UCSD-AML1 (cell line): ENCODE measurements around the gene KIAA2012.

Experiments
- DNase-seq: peaks from one replicate; lab custom pipeline; 2025; ENCODE audit not compliant: unreplicated experiment; lab: John Stamatoyannopoulos, UW

KIAA2012 gene

DNA sequence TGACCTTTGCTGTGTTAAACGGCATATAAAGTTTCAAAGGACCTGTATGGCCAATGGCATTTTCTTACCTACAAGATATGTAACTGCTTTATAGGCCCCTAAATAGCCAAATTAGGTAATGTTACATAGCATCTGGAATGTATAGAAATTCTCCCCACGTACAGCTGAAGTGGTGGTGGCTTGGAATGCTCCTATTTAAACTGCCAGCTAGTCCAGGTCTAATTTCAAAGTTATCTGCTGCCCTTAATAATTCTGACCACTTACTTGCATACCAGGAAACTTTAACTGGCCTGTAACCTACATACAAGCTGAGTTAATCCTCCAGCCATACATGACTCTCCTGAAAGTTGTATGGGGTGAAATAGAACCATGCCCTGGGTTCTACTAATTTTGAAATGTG is 1.3 kb downstream of the KIAA2012 start:
- no peak for DNase-seq

DNA sequence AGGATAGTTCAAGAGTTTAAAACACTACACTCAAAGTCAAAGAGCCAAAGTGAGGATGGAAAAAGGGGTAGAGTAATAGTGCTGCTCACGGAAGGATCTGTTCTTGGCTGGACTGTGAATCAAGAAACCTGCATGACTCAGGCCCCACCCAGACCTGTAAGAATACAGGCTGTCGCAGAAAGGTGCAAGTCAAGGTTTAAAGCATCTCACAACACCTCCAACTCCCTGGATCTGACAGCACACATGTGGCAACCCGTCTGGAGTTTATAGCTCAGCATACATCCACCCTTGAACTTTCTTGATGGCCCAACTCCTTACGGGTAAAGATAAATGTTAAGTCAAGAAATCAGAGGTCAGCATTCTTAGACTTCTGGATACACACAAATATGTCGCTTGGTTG is 6.3 kb downstream of the KIAA2012 start:
- DNase-seq = no peak

DNA sequence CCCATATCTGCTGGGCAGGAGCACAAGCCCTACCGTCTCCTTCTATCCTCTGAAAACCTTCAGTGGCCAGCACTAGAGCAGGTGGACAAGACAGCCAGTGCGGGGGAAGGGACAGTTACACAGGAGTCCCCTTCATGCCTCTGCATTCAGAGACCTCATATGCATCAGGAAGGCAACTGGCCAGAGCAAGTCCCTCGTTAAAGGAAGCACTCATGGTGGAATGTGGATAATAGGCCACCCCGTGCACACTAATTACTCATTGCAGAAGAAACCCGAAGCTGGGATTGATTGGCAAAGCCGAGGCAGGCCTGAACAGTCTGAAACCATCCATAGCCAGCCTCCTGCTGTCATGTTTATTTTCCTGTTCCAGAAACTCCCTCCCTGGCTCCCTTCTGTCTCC is 11.2 kb downstream of the KIAA2012 start:
- DNase-seq = no peak

DNA sequence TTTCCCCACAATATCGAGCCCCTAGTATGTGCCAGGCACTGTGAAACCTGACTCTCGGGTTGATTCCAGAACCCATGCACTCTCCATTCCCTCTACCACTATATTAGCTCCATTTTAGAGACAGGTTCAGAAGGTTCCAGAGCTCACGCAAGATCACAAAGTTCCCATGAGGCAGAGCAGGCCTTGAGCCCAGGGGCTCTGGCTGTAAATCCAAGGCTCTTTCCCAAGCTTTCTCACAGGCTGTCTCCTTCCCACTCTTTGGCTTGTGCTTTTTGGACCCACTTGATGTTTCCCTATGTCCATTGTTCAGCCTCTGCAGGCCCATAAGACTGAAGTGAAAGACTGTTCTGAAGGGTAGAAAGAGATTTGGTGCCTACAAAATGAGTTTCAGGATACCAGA is 15.7 kb downstream of the KIAA2012 start:
- DNase-seq = no peak

DNA sequence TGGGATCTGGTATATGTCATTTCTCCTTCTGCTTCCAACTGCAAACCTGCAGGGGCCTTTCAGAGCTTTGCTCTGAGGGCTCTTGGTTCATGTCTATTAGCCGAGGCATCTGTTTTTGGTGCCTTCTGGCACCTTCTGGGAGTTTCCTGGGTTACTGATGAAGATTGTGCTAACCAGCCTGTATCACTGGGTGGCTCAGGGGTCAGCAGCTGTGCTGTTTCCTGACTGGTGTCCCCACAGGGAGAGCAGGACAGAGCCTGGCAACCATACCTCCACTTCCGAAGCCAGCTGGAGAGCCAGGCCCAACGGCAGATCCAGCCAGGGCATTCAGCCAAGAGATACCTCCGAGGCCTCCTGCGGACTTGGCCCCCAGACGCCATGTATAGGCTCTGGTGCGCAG is 17.5 kb downstream of the KIAA2012 start:
- no peak for DNase-seq

DNA sequence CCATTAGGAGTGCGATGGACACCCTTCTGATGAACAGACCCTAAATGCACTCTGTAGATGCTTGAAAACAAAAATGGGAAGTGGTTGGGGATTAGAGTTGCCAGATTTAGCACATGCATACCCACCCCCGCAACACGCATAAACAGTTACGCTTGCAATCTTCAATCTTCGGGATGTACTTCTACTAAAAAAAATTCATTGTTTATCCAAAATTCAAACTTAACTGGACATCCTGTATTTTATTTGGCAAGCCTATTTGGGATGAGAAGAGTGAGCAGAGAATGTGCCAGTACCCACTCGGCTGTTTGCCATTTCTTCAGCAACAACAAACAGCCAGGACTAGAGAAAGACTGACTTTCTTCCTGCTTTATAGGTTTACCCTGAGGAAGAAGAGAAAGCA is 18.4 kb downstream of the KIAA2012 start:
- DNase-seq = no peak

DNA sequence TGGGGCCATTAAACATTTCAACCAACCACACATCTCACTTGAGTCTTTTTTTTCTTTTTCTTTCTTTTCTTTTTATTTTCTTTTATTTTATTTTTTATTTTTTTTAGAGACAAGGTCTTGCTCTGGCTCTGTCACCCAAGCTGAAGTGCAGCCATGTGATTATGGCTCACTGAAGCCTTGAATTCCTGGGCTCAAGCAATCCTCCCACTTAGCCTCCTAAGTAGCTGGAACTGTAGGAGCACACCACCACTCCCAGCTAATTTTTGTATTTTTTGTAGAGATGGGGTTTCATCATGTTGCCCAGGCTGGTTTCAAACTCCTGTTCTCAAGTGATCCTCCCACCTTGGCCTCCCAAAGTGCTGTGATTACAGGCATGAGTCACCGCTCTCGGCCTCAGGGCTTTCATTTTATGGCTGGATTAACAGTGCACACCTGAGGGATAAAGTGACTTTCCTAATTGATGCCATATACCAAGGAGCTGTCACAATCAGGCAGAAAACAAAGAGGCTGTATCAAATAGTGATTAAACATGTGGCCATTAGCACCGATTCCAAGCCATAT is 21.5 kb downstream of the KIAA2012 start:
- no peak for DNase-seq

DNA sequence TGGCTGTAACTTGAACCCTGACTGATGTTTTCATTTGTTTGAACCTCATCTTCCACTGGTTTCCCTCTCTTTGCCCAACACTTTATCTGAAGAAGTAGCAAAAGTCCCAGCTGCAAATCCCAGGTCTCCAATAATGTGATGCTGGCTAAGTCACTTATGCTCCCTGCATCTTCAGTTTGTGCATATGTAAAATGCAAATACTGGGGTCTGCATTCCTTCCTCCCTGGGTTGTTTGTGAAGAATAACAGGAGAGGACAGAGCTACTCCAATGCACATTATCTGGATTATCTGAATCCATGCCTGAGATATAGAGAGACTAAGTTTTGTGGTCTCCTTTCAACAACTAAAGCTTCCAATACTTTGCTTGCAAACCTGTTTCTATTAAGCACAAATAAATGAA is 22.2 kb downstream of the KIAA2012 start:
- DNase-seq = no peak

DNA sequence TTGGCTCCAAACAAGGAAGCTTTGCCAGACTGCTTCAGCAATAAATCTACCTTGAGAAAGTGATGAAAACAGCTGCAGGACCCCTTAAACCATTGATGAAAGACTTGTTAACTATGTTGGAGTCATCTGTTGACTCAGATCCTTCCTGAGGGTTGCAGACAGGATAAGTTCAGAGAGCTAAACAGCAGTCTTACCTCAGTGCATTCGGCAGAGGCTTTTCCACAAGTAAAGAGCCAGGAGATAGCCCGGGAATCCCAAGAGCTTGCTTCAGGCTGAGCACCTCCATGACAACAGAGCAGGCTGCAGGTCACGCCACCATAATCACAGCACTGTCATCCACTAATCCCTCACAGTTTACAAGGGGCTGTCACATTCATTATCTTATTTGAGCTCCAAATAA is 23.7 kb downstream of the KIAA2012 start:
- DNase-seq = no peak

DNA sequence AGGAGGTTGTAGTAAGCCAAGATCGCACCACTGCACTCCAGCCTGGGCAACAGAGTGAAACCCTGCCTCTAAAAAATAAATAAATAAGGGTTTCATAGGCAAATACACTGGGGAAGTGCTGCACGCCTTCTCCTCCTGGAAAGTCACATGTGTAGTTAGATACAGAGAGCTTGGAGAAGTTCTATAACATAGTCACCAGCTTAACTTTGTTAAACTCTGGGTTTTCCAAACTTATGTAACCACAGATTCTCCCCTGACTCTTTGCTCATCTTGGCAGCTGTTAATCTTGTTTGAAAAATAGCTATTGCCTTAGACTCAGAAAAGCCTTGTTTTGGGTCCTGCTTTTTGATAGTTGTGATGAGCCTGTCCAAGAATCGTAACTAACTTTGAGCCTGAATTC is 25.2 kb downstream of the KIAA2012 start:
- no peak for DNase-seq

DNA sequence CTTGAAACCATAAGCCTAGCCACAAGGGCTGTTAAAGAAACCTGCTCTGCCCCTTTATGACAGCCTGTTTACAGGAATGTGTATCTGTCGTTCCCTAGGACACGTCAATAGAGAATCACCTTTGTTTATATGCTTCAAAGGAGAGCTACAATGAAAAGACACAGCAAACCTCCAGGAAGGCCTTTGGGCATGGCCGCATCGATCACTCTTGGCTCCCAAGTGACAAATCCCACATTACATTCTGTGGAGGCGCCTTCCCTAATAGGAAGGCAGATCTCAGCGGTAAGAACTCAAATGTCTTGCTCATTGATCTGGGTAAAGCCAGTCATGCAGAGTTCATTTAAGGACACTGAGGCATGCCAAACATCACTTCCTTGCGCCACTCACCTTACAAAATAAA is 26.5 kb downstream of the KIAA2012 start:
- no peak for DNase-seq

DNA sequence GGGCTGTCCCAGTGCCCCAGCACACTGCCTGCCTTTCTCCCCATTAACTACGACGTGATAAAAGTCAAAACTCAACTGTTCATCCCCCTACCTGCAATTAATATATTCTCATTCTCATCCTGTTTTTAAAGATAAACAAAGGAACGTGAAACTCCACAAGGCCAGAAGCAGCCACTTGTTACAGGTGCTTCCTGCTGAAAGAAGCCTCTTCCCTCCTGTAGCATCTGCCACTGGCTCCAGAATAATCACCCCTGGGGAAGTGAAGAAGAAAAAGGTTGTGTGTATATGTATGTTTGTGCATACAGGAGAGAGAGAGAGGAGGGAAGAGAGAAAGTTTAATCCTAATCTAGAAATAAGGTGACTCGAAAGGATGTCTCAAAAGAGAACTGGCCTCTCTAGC is 27.1 kb downstream of the KIAA2012 start:
- no peak for DNase-seq

DNA sequence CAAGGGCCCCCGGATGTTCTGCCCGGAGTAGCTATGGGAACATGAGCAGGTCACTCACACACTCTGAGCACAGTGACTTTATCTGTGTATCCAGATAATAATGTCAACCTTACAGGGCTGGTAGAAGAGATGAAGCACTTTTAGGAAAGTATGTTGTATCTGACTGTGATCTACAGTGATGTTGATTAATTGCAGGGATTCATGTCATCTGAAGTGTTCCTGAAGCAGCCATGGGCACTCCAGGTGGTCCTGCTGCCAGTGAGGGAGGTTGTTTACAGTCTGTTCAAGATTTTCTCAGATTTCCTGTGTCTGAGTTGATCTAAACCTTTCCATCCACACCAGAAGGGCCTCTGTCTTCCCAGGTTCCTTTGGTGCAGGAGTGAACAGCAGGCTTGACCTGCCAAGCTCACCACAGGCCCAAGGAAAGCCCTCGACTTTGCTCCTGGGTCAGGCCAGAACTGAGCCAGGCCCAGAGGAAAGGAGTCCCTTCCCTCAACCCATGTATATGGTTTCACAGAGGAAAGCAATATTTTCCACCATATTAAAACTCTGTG is 28.0 kb downstream of the KIAA2012 start:
- no peak for DNase-seq

DNA sequence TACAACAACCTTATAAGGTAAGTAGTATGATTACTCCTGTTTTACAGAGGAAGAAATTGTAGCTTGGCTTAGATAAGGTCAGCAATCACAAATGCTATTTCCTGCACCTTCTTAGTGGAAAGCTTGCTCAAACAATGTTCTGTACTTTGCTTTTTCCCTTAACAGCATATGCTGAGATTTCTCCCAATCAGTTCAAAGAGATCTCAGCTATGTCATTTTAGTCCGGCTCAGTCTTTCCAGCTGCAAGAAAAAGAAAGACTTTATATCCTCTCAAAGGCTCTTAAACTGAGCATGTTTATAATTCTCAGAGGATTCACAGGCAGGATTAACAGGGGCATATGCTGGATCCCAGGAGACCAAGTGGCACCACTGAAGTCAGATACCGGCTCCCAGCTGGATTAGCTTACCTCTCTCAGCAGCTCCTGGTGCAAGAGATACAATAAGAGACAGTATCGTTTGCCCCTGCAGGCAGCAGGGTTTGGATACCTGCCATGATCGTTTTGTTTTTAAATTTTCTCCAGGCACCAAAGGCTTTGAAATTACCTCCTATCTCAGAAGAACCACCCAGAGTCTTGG is 29.5 kb downstream of the KIAA2012 start:
- DNase-seq = no peak

DNA sequence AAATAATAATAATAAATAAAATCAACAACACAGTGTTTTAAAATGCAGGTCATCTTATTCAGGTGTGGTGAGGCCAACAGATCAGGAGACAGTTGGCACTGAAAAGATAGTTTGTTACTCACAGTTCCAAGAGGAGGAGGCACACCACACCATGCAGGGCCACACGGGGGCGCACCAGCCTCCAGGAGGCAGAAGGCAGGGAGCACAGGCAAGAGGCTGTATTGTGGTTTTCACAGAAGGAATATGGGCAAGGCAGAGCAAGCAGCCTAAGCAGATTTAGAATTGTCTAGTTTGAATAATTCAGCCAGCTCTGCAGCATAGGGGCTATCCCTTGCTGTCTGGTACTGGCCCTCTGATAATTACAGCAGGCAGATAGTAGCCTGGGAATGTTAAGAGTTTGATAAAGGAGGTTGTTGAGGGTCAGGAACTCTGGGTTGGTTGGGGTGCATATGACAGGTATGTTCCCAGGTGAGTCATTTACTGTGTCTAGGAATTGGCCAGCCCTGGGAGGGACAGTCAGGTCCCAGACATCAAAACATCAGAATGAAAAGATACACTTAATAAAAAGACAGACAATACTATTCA is 31.3 kb downstream of the KIAA2012 start:
- peak; percentile 77 for DNase-seq

DNA sequence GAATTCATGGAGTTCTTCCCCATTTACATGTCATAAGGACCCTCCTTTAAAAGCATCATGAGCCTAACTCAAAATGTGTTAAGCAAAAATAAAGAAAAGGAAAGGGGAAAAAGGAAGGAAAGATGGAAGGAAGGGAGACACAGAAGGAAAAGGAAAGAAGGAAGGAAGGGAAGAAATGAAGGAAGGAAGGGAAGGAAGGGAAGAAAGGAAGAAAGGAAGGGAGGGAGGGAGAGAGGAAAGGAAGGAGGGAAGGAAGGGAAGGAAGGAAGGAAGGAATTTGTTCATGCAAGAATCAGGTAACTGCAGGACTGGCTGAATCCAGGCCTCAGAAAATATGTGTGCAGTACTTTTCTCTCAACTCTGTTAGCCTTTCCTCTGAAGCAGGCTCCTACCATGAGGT is 32.0 kb downstream of the KIAA2012 start:
- DNase-seq = no peak

DNA sequence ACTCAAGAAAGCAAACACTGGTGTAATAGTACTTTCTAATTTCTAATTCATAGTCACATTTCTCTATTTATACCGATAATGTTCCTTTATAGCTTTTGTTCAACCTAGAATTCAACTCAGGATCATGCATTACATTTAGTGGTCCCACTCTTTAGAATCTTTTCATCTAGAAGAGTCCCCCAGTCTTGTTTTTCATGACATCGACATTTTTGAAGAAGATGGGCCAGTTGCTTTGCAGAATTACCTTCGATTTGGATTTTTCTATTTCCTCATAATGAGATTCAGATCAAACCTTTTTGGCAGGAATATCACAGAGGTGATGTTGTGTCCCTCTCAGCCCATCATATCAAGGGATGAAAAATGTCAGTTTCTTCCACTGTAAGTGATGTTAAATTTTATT is 35.3 kb downstream of the KIAA2012 start:
- DNase-seq = no peak

DNA sequence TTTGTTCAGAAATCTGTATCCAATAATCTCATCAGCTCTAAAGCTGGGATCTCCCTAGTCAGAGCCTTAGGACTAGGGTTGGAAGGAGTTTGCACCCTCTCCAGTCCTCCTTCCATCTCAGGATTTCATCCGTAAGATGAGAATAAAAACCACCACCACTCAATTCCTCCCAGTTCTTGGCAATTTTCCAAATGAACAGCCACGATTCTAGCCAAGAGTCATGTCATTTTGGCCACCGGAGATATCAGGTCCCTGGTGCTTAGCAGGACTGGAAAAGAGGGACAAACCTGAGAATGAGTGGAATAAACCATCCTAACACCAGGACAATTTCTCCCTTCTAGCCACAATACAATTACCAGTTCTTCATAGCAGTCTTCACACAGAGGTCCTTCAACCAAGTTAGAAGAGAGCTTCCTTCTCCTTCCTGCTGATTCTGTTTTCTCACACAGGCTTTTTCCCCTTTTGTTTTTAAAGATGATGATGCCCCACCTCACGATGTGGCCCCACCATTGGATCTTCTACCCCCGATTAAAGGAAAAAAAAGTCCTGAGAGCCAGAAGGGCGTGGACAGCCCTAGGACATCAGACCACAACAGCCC is 36.2 kb downstream of the KIAA2012 start:
- DNase-seq = no peak

DNA sequence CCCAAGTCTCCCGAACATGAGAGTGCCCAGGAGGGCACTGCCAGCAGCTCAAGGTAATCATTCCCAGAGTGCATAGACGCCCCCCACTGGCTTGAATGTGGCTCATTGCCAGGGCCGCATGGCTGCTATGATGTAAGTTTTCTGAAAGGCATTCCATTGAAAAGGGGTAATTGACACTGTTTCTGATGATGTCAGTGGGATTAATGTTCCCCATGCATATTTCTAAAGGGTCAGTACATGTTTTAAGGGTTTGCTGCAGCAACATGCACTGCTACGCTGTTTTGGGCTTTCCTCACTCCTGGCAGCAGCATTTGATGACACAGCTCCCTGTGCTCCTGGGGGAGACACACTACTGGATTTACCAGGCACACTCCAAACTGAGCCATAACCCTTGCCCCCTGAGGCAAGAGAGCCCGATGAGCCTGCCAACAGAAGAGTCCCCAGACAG is 36.7 kb downstream of the KIAA2012 start:
- no peak for DNase-seq

DNA sequence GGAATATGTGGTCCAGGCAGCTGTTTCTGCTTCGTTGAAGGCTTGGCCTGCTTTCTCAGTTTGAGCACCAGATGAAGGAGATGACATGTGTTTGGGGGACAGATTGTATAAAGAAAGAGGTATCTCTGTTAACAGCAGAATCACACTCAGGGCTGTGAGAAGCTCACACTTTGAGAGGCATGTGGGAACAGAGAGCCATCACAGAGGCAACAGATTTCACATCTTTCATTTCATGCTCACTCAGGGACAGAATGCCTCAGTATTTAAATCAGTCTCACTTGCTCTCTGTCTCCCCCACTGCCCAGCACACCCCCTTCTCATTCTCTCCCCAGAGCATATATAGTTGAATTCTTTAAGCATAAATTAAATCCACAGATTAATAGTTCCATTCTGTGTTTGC is 37.4 kb downstream of the KIAA2012 start:
- DNase-seq = no peak

DNA sequence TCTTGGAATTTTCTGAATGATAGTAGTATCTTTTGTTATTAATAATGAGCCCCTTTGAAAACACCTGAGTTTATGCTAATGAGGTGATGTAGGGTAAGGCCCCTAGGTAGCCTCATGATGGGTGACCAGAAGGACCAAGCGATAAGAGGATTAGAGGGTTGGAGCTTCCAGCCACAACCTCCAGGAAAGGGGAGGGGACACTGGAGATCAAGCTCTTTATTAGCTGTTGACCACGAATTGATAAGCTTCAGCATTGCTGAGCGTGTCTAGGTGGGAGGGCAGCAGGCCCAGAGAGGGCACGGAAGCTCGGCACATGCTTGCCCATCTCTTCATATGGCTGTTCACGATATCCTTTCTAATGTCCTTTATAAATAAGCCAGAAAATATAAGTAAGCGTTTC is 39.0 kb downstream of the KIAA2012 start:
- DNase-seq = no peak

DNA sequence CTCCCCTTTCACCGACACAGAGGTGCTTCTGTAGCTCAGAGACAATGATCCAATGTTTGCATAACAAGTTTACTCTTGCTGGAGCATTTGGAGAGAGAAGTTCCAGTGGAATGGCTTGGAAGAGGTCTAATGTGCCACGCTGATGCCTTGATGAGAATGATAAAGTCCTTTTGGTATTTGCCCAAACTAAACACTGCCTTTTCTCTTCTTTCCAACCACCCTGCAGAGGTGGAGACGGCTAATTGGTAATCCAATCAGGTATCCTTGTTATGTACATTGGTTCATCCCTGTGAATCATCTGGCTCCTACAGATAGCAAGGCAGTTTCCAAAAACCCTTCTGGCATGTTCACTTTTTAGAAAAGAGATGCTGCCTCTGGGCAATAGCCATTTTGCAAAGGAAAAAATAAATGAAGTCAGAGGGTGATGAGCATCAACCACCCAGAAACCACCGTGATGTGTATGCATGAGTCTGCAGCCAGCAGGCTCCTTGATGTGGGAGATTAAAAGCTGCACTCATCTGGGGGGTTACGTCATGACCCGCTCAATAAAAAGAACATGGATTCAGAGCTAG is 40.6 kb downstream of the KIAA2012 start:
- no peak for DNase-seq
